ENCODE data around the gene ZNF860.
"Not testable (repeated sequence)": the region's sequence is repeated elsewhere in the genome, so short reads cannot be mapped to it uniquely, and the experiment has no call there.

ZNF860 gene

GRCh38 chr3:31960793-31961431 lies 20.6 kb upstream of the ZNF860 start:
- no peak for DNase-seq (ENCODE audit: low read depth in 2 of 2)

DNA sequence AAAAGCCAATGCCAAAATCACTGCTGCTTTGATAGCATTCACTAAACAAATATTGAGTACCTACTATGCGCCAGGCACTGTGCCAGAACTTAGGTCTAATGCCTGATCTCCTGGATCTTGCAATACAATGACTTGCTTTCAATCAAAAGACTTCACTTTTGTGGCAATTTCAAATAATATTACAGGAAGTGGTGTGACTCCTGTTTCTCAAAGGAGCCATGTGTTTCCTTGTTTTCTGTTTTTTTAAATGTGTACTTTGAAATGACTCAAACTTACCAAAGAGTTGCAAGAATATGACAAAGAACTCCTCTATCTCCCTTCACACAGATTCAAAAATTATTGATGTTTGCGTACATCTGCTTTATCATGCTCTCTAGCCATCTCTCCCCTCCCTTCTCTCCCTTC lies 18.7 kb upstream of the ZNF860 start:
- no peak for DNase-seq (ENCODE audit: low read depth in 2 of 2)

DNA sequence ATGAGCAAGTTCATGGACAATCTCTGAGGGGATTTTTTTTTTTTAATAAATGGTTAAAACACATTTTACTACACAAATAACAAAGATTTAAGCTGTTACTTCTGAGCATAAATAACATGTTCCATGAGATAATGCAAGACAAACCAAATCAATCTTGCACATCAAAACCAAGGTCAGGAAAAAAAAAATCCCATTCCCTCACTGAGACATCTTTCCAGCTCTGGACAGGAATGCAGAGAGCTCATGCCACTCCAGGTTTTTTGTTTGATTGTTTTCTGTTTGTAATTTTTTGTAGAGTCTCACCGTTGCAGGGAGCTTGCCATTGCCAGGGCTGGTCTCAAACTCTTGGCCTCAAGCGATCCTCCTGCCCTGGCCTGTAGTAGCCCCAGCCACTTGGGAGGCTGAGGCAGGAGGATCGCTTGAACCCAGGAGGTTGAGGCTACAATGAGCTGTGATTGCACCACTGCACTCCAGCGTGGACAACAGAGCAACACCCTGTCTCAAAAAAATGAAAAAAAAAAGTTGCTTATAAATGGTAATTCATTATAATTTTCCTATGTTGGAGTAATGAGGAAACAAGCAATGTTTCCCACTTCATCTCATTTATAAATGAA lies 14.5 kb upstream of the ZNF860 start:
- no peak for DNase-seq (ENCODE audit: low read depth in 2 of 2)

DNA sequence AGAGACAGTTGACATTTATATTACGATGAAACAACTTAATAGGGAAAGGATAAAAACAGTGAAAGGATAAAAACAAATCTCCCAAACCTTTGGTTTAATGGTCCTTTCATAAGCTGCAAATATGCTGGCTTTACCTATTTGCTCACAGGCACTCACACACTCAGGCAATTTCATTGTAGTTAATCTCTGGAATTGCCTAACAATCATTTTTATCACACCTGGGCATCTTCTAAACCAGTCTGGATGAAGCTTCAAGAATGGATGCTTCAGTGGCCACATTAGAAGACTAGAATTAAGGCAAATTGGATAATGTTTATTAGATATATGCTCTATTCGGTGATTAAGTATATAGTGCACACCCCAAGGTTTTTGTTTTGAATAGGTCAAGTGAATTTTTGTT lies 14.0 kb upstream of the ZNF860 start:
- no peak for DNase-seq (ENCODE audit: low read depth in 2 of 2)

DNA sequence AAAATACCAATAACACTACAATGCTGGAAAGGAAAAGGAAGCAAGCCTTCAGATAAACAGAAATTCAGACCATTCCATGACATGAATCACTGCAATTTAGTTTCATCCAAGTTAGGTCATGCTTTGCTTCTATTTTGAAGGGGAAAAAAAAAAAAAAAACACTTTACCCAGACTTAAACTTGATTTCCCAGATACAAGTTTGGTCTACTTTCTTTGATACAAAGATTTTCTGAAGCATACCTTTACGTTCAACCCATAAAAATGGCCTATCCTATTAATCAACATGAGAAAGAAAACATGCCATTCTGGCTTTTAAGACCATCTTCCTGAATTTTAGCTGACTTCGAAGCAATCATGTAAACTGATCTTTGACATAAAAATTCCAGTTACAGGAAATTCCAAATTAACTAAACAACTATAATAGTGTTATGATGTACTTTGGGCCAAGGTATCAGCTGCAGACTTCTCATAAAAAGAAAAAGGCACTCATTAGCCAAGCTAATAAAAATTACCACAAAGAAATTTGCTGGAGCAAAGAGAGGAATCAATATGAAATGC lies 13.1 kb upstream of the ZNF860 start:
- DNase-seq (ENCODE audit: low read depth in 2 of 2) = peak in 1 of 2 experiments; percentile 36

GRCh38 chr3:31968927-31969418 lies 12.6 kb upstream of the ZNF860 start:
- peak; percentile 90 for DNase-seq (ENCODE audit: low read depth in 2 of 2)

DNA sequence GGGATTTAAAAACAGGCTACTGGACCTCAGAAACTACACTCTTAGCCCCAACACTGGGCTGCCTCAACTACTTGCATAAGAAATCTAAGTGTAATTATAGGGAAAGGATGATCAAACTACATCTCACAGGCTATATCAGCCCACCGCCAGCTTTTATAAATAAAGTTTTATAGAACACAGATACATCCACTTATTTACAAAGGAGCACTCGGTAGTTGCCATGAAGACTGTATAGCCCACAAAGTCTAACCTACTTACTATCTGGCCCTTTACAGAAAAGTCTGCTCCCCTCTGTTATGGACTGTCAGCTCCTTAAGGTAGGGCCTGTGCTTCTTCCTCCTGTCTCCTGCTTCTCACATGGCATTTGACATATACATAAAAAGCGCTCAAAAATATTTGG lies 9.9 kb upstream of the ZNF860 start:
- DNase-seq (ENCODE audit: low read depth in 2 of 2) = no peak

DNA sequence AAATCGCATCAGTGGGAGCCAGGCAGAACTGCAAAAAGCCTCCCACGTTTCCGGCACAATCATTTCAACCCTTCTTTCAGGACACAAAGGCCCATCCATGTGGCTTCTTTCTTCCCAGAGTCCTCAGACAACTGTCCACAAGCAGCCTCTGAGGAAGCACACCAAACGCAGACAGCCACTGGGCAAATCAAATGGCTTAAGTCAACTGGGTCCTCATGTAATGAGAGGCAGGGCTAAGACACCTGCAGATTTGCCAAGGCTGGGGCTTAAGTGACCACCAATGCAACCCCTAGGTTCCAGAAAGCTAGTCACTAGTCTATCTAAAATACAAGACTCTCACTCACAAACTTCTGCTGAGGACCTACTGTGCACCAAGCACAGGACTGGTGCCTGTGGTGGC lies 8.5 kb upstream of the ZNF860 start:
- no peak for DNase-seq (ENCODE audit: low read depth in 2 of 2)

DNA sequence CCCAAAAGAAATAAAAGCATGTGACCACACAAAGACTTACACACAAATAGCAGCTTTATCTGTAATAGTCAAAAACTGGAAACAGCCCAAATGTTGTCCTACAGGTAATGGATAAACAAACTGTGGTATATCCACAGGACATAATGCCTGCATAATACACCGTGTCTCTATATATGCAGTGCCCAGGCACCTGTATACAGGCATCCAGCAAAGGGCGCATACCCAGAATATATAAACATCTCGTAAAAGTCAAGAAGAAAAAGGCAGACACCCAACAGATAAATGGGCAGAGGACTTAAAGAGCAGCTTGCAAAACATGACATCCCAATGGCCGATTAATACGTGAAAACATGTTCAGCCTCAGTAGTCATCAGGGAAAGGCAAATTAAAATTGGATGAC lies 7.7 kb upstream of the ZNF860 start:
- DNase-seq (ENCODE audit: low read depth in 2 of 2) = no peak

GRCh38 chr3:31974471-31974870 lies 7.1 kb upstream of the ZNF860 start:
- no peak for DNase-seq (ENCODE audit: low read depth in 2 of 2)

- DNase-seq (ENCODE audit: low read depth in 2 of 2) = no peak
These were observed 6.6 kb upstream of the ZNF860 start for GRCh38 chr3:31974964-31975363.

- DNase-seq (ENCODE audit: low read depth in 2 of 2) = no peak
These were observed 5.2 kb upstream of the ZNF860 start for GRCh38 chr3:31976302-31976701.

GRCh38 chr3:31977736-31978135 lies 3.8 kb upstream of the ZNF860 start:
- DNase-seq (ENCODE audit: low read depth in 2 of 2) = no peak

- no peak for DNase-seq (ENCODE audit: low read depth in 2 of 2)
These were observed 3.0 kb upstream of the ZNF860 start for GRCh38 chr3:31978553-31978952.

DNA sequence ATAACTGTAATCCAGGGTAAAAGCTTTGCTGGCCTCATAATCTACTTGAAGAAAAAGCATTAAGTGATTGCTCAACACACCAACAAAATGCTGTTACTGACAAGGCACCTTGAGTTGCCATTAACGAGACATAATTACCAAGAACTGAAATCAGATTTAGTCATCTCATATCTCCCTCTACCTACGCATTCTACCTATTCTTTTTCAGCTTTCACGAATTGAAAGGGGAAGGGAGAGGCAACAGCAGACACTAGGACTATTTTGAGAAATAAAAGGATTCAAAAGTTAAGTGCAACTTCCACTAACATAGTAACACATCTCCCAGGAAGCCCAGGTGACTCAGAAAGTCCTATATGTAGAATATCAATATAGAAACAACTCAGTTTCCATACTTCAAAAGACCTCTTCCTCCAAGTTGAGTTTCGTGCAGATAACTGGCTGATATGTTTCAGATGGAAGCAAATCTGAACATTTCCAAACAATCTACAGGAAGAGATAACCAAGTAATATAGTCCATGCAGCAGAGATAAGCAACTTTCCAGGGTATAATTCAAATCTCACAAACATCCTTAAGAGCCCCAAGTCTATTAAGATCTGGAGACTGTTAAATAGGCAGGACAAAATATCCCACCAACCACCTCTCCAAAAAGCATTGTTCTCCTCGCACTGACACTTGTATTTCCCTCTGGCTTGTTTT lies 2.4 kb upstream of the ZNF860 start:
- DNase-seq (ENCODE audit: low read depth in 2 of 2) = no peak

- no peak for DNase-seq (ENCODE audit: low read depth in 2 of 2)
These were observed 882 bp upstream of the ZNF860 start for GRCh38 chr3:31980530-31981205.

- no peak for DNase-seq (ENCODE audit: low read depth in 2 of 2)
These were observed 2.8 kb downstream of the ZNF860 start for GRCh38 chr3:31984321-31984720.

DNA sequence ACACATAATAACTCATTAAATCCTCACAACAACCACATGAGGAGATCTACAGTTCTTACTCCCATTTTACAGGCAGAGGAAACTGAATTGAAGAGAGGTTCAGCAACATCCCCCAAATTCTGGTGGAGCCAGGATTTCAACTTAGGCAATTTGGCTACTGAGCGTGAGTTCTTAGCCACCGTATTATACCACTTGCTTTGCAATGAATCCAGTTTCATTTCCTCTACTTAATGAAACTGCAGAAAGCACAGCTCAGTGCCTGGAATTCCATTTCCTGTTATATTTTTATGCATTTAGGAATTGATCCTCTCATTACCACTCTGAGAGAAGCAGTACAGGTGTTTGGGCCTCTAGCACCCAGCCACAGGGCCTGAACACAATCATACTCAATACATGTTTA lies 4.3 kb downstream of the ZNF860 start:
- DNase-seq (ENCODE audit: low read depth in 2 of 2) = no peak

DNA sequence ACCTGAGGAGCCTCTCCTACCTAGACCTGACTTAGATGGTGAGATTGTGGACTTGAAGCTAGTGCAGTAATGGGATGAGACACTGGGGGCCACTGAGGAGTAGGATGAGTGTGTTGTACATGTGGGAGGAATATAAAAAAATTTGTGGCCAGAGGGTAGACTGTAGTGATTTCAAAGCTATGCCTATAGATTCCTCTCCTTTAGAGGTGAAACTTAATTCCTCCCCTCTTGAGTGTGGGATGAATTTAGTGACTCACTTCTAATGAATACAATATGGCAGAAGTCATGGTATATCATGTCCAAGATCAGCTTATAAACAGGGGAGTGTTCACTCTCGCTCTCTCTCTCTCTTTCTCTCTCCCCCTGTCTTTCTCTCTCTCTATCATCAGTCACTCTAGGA lies 6.7 kb downstream of the ZNF860 start:
- DNase-seq (ENCODE audit: low read depth in 2 of 2) = peak; percentile 42 to 52

- DNase-seq (ENCODE audit: low read depth in 2 of 2) = not testable (repeated sequence)
These were observed 11.4 kb downstream of the ZNF860 start for GRCh38 chr3:31992995-31993394.

- DNase-seq (ENCODE audit: low read depth in 2 of 2) = no peak
These were observed 12.3 kb downstream of the ZNF860 start for GRCh38 chr3:31993843-31994242.

DNA sequence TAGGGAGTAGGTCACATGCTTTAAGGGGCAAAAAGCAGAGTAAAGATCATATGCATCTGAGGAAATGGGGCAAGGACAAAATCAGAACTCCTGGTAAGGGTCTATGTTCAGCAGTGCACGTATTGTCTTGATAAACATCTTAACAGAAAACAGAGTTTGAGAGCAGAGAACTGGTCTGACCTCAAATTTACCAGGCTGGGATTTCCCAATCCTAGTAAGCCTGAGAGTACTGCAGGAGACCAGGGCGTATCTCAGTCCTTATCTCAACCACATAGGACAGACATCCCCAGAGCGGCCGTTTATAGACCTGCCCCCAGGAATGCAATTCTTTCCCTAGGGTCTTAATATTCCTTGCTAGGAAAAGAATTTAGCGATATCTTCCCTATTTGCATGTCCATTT lies 13.5 kb downstream of the ZNF860 start:
- DNase-seq (ENCODE audit: low read depth in 2 of 2) = not testable (repeated sequence)
